ENCODE measurements around the gene TCP11L1.

DNA sequence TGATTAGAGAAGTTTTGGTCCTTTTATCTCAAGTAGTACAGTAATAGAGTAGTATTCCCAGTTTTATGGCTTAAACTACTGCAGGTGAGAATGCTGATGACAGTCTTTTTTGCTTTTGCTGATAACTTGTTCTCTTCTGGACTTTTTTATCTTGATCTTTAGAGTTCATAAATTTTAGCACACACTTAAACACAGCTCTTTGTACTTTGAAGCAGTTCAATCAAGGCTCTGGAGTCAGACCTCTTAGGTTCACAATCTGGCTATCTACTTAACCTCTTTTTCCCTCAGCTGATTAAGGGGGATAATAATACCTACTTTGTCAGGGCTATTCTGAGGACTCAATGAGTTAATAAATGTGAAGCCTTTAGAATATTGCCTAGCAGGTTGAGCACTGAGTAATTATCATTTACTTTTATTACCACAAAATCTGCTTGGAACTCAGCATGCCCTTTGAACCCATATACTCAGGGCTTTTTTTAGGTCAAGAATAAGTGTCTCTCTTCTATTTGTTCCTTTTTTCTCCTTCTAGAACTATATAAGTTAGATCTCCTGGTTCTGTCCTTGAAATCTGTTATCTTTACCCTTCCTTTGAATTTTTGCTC lies 70.0 kb downstream of the TCP11L1 start:
- TF ChIP-seq, protein P1, sequence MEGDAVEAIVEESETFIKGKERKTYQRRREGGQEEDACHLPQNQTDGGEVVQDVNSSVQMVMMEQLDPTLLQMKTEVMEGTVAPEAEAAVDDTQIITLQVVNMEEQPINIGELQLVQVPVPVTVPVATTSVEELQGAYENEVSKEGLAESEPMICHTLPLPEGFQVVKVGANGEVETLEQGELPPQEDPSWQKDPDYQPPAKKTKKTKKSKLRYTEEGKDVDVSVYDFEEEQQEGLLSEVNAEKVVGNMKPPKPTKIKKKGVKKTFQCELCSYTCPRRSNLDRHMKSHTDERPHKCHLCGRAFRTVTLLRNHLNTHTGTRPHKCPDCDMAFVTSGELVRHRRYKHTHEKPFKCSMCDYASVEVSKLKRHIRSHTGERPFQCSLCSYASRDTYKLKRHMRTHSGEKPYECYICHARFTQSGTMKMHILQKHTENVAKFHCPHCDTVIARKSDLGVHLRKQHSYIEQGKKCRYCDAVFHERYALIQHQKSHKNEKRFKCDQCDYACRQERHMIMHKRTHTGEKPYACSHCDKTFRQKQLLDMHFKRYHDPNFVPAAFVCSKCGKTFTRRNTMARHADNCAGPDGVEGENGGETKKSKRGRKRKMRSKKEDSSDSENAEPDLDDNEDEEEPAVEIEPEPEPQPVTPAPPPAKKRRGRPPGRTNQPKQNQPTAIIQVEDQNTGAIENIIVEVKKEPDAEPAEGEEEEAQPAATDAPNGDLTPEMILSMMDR (IDR thresholded peaks at IDR 0.05) = no peak
- no peak for TF ChIP-seq POLR2AphosphoS5 (IDR thresholded peaks at IDR 0.05)

Measured in sigmoid colon (tissue), 4 donors.